Kidney tubule cell (primary cell): ENCODE results near the gene TTC22.
A peak's percentile ranks its signal among the peaks of the same experiment; 100 is the strongest.

Experiments
- DNase-seq: peaks from one replicate; pipeline ENCODE4 v3.0.0-alpha.2; 2018; ENCODE audit warnings: low spot score

TTC22 gene

DNA sequence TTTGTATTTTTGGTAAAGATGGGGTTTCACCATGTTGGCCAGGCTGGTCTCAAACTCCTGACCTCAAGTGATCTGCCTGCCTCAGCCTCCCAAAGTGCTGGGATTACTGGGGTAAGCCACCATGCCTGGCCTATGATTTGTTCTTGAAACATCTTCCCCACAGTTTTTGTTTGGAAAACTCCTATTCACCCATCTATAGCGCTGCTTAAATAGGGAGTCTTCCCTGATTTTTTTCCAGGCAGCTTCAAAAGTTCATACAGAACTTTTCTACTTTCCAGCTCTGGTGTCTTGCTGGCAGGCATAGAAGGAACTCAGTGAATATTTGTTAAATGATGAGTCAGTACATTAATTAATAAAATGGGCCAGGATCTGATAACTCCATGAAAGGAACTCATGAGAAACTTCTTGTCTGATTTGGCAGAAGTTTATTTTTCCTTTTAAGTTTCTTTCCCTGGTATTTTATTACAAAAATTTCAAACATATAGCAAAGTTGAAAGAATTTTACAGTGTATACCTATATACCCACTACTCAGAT is 33.0 kb upstream of the TTC22 start:
- DNase-seq = no peak

DNA sequence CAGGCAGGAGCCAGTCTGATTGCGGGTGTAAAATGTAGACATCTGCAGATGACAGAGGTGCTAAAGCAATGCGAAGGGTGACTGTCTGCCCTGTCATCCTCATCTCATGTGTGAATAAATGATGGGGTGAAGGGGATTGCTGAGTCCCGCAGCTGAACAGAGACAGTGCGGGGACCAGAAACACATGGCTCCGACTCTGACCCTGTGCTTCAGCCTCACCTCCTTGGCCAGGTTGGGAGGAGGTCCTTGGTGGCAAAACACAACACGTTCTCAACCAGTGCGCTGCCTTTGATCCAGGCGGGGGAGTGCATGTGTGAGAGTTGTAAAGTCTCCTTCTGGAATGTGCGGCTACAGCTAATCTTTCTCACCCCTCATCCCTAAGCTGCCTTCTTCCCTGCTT is 32.0 kb upstream of the TTC22 start:
- DNase-seq = no peak

DNA sequence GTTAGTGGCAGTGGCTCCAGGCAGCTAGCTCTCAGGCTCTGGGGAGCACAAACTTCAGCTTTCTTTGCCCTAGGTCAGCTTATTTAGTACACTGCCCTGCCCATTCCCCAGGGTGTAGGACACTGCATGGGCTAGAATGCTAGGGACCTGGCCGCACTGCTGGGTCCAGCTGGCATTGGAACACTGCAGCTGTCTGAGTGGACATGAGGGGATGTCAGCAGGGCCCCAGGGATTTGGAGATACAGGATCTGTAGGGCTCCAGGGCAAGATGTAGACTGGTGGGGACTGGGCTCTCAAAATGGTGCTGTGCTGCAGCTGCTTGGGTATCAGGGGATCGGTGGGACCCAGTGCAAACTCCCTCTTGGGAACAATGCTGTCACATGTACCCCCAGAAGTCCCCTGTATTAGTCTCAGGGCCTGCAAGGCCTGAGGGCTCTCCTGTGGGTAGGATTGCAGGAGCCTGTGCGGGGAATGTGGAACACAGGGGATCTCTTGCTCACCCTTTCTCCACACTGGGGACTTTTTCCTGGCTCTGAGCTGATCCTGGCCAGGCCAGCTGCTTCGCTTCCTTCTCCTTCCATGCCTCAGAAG is 25.2 kb upstream of the TTC22 start:
- DNase-seq = no peak

DNA sequence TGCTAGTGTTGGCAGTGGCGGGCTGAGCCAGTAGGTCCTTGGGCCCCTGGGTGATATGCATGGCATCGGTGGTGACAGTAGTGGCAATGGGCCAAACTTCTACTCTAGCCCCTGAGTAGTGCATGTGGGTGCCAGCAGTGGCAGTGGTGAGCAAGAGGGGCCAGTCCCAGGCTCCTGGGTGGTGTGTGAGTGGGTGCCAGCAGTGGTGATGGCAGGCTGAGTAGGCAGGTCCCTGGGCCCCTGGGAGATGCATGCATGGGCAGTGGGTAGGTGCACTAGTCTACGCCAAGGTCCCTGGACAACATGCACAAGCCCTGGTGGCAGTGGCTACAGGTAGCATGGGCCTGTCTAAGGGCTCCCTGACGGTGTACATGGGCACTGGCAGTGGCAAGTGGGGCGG is 24.6 kb upstream of the TTC22 start:
- no peak for DNase-seq

DNA sequence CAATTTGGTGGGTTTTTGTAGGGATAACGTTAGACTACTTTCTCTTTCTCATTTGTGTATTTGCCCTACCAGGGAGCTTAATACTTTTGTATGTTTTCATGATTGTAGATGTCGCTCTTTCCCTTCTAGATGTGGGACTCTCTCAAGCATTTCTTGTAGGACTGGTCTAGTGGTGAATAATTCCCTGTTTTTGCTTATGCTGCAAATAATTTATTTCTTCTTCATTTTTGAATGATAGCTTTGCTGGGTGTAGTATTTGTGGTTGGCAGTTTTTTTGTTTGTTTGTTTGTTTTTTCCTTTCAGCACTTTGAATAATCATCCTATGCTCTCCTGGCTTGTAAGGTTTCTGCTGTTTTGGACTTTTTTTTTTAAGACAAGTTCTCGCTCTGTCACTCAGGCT is 22.5 kb upstream of the TTC22 start:
- no peak for DNase-seq

DNA sequence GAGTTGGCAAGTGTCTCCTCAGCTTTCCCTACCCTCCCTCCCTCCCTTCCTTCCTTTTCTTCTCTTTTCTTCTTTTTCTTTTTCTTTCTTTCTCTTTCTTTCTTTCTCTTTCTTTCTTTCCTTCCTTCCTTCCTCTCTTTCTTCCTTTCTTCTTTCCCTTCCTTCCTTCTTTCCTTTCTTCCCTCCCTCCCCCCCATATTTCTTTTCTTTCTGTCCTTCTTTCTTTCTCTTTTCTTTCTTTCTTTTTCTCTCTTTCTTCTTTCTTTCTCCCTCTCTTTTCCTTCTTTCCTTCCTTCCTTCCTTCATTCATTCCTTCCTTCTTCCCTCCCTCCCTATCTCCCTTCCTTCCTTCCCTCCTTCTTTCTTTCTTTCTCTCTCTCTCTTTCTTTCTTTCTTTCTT is 18.6 kb upstream of the TTC22 start:
- DNase-seq = no peak

DNA sequence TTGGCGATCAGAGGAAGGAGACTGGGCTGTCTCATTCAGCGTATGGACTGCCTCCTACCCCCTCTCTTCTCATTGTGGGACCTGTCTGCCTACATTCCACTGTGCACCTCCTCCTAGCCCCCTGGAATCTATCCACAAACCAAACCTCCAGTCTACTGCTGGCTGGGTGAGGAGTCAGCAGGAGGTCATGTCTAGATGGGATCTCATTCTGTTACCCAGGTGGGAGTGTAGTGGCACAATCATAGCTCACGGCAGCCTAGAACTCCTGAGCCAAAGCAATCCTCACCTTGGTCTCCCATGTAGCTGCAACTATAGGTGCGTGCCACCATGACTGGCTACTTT is 18.0 kb upstream of the TTC22 start:
- no peak for DNase-seq

DNA sequence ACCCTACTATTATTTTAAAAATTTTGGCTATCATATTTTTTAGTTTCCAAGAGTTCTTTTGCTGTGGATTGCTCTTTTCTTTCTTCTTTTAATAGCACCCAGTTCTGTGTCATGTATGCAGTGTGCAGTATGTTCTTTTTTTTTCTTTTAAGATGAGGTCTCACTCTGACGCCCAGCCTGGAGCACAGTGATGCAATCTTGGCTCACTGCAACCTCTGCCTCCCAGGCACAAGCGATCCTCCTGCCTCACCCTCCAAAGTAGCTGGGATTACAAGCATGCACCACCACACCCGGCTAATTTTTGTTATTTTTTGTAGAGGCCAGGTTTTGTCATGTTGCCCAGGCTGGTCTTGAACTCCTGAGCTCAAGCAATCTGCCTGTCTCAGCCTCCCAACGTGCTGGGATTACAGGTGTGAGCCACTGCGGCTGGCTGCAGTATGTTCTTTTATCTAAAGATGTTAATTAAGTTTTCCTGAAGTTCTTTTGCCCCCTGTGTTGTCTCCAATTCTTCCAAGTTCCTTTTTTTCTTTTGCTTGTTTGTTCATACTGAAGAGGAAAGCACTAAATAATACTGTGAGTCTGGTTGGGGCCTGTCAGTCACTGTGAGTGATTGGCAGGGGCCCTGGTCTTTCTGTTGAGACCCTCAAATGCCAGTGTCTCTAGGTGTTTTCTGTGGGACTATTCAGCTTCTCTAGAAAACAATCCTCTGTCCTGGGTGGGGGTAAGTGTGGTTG is 17.5 kb upstream of the TTC22 start:
- no peak for DNase-seq

DNA sequence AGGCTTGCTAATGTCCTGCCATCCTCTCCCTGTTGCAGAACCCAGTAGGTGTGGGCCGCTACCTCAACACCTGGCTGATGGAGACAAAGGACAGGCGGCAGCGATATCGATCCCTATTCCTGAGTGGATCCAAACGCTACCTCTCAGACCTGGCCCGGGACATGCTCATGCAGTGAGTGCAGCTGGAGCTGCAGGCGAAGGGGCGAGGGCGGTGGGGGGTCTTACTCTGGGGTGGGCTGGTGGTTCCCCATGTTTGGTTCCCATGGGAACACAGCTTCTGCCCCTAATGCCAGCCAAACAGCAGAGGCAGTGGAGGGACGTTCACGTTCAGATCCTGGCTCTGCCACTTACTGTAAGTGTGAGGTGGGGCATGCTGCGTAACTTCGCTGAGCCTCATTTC is 15.8 kb upstream of the TTC22 start:
- no peak for DNase-seq

DNA sequence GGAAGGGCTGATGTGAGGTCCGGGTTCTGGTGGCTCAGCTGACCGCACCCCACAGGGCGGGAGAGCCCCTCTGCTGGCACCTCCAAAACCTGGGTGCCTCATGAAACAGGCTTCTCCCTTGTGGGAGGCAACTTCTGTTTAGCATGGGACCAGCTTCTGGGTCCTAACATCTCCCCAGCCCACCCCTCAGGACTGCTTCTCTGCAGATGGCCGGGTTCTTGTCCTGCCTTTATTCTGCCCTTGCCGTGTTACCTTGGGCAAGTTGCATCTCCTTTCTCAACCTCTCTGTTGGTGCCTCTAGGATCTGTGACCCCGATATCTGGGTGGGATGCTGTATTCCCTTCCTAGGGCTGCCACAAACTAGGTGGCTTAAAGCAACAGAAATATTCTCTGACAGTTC is 15.0 kb upstream of the TTC22 start:
- no peak for DNase-seq

DNA sequence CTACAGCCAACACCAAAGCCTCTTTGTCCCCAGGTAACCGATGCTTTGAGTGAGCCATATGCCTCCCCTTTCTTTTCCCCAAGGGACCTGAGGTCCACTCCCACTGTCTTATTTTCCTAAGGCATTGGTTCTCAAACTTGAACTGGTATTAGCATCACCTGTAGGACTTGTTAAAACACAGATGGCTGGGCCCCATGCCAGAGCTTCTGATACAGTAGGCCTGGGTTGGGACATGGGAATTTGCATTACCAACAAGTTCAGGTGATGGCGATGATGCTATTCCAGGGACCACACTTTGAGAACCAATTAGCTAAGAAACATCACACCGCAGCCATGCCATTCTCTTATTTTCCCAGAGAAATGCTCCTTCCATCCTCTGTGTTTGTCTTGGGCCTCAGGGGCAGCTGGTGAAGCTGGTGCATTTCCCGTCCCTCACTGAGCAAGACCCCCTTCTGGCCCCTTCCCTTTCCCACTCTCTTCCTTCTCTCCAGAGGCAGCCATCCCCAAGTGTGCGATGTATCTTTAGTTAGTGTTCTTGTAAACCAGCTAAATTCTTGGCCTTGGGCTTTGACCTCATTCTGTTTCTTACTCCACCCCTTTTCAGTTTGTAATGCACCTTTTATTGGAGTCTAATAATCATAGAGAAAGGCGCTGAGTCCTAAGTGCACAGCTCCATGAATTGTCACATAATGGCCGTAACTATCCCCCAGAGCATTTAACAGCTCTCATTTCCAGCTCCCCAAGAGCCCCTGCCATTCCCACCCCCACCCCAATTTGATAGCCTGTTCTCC is 14.2 kb upstream of the TTC22 start:
- DNase-seq = no peak

DNA sequence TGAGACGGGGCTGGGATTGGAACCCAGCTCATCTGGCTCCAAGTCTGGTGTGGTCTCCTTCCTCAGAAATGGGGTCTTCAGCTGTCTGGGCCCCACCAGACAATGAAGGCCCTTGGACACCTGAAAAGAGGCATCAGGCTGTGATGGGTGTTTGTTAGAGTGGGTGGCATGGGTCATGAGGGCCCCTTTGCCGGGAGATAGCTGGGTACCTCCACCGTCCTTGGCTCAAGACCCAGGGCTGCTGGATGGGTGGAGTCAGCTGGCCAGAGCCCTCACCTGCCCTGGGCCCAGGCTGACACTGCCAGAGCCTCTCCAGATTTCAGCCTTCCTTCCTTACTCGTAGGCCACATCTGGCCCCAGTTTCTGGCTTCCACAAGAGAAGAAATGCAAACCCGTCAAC is 13.4 kb upstream of the TTC22 start:
- no peak for DNase-seq

DNA sequence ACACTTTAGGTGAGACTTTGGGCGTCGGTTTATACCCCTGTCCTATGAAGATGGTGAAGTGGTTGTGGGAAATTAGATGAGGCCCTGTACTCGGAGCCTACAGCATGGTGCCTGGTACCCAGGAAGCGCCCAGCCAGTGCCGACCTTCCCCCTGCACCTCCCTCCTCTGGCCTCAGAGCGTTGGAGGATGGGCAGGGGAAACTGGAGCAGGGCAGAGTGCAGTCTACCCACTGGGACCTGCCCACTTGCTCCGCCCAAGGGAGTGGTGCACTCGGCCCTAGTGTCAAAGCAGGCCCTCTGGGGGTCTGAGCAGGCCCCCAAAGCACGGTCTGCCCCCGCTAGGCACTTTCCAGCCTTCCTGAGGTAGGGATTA is 13.0 kb upstream of the TTC22 start:
- DNase-seq = no peak

DNA sequence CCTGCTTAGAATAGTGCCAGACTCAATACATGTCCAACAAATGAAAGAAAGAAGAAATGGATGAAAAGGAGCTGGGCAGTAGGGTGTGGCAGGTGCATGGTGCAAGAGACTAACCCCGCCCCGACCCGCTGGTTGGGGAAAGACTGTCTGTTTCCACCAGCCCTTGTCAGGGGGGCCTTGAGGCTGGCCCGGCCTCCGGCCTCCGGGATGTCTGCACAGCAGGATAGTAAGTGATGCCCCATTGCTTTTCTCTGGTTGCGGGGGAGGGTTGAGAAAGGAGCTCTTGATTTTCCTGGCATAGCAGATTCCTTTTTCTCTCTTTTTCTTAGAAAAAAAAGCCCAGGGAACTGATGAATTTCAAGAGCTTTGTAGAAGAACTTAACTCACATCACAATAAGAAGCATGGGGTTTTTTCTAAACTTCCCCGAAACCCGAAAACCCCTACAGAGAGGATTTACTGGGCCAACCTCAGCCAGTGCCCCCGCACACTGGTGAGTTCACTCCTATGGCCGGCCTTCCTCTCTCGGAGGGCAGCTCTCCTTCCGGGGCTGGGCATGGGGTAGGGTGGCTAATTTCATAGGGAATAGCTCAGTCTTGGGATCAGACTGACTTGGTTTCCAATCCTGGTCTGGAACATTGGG is 12.5 kb upstream of the TTC22 start:
- DNase-seq = no peak

DNA sequence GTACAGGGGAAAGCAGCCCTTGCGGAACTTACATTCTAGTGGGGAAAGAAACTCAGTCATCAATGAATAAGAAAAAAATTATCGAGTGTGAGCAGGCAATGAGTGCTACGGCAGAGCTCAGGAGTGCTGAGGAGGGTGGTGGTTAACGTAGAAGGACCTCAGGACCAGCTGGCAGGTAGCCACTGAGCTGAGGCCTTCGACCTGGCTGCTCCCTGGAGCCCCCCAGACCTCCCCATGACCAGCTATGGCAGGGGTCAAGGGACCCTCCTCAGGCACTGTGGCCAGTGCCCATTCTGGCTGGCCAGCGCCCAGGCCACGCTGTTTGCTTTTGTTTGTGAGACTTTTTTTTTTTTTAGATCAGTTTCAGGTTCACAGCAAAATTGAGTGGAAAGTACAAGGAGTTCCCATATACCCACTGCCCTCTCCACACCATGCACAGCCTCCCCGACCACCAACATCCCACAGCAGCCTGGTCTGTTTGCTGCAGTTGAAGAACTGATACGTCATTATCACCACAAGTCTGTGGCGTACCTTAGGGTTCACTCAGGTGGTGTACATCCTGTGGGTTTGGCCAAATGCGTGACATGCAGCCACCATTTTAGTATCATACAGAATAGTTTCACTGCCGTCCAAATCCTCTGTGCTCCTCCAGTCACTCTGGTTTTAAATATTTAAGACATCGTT is 11.8 kb upstream of the TTC22 start:
- DNase-seq = no peak

DNA sequence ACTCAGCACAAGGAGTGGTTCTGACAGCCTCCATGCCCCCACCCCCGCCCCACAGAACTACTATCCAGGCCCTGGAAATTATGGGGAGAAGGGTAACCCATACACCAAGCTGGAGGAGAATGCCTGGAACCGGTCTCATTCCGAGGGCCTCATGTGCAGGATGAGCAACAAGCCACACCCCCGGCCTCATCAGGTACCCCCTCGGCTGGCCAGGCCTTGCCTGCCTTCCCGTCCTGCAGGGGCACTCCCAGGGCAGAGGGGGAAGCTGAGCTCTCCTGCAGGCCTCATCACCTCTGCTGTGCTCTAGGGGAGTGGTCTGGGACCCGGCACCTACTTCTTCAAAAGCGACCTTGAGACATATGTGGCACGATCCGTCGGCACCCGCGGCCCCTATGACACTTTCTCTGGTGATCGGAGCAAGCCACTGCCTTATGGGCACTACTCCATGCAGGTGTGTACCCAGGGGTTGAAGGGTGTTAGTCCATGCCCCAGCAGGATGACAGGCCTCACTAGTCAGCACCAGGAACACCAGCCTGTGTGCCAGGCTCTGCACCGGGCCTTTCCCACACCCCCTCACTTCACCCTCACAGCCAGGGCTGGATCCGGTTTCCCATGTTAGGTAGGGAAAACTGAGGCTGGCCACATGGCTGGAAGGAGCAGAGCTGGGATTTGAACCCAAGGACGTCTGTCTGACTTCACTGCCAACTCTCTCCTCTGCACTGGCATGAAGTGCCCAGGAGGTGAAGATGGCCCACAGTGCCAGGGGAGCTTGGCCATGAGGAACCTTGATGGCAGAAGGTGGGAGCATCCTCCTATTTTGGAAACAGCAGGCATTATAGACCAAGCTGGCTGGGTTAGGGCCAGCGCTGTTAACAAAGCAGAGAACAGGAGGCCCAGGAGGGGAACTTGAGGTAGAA is 10.9 kb upstream of the TTC22 start:
- DNase-seq = no peak

DNA sequence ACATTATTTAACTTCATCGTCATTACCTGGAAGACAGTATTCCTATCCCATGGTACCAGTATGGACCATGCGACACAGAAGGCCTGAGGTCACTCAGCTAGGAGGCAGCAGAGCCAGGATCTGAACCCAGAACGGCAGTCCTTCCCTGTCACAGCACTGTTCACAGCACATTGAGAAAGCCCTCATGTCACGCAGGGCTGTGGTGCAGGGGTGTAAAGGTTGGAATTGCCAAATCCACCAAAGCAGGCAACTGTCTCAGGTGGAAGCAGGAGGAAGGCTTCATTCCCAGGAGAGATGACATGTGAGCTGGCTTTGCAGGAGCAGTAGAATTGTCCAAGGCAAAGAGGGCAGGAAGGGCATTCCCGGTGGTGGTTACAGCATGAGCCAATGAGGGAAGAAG is 9.9 kb upstream of the TTC22 start:
- DNase-seq = no peak

DNA sequence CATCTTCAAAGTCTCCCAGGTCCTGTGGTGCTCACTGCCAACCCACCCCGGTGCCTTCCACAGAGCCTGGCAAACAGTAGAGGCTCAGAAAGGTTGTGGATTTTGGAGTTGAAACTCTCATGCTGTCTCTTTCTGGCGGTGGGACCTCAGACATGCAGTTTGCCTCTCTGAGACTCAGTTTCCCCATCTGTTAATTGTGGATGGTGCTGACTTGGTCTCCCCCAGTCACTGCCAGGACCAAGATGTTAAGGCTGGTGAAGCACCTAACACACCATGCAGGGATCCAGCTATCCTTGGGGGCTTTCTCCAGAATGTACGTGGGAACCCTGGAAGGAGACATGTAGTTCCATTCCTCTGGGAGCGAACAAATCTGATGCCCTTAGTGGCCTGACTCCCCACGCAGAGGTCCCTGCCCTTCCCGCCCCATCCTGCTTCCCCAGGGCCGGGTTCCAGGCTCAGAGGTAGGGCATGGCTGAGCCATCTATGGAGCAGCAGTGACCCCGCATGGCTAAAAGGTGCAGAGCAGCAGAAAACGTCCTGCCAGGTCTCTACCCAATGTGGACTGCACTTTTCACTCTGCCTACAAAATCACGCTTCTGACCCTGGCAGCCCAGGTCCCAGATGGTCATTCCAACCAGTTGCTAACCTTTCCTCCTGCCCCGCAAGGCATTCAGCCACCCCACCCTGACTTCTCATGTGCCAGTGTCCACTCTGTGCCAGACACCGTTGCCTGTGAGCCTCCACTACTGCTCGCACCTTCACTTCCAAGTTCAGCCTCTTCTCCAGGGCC is 9.2 kb upstream of the TTC22 start:
- peak; percentile 72 for DNase-seq

DNA sequence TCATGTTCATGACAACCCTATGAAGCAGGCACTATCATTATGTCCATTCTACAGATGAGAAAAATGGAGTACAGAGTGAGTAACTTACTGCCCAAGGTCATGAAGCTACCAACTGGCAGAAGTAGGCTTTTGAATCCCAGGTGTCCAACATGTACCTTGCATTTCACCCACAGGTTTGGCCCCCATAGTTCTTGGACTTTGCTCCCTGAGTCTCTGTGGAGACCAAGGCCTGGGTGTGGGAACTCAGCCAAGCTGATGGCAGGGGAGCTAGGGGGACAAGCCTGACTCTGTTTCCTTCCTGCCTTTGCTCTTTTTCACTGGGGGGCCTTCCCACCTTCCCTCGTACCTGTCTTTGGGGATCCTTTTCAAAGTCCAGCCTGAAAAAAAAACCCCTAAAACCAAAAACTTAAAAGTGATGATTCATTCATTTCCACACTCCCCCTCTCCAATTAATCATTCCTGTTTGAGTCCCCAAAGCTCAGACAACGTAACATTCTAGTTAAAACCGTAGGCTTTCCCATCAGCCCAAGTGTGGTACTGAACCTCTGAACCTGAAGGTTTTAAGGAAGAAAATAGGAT is 8.5 kb upstream of the TTC22 start:
- no peak for DNase-seq
